ENCODE results near the gene ITCH.

- no peak for TF ChIP-seq CTCF (IDR thresholded peaks at IDR 0.05)
- no peak for TF ChIP-seq POLR2A (IDR thresholded peaks at IDR 0.05)
Observed at GRCh38 chr20:34367155-34367554, 4.1 kb downstream of the ITCH start.
